ENCODE results near the gene ETF1.

GRCh38 chr5:138536215-138536614 is 6.8 kb downstream of the ETF1 start:
- TF ChIP-seq GATA2 (IDR thresholded peaks at IDR 0.05; ENCODE audit: low read depth, low read length) (no peak), GATA3 (IDR thresholded peaks at IDR 0.05; ENCODE audit: low read depth, low read length) (no peak)

Data from SH-SY5Y (cell line).